Activated CD8-positive, alpha-beta memory T cell treated with anti-CD3 and anti-CD28 coated beads for 24 hours (primary cell): ENCODE results near the gene PRKN.
"Not testable (repeated sequence)": the region's sequence is repeated elsewhere in the genome, so short reads cannot be mapped to it uniquely, and the experiment has no call there.

Experiments used
- DNase-seq: peaks from one replicate; pipeline ENCODE4 v3.0.0-alpha.2; 2020

PRKN gene

GRCh38 chr6:161880056-161880455, 847.5 kb downstream of the PRKN start:
- DNase-seq: no peak

GRCh38 chr6:161876231-161876630, 851.3 kb downstream of the PRKN start:
- DNase-seq: no peak

- no peak for DNase-seq
Measured at GRCh38 chr6:161870236-161870901, 857.2 kb downstream of the PRKN start.

GRCh38 chr6:161869491-161869890, 858.1 kb downstream of the PRKN start:
- DNase-seq: no peak

GRCh38 chr6:161866570-161866969, 861.0 kb downstream of the PRKN start:
- DNase-seq: no peak

- not testable (repeated sequence) for DNase-seq
Measured at GRCh38 chr6:161861061-161861460, 866.5 kb downstream of the PRKN start.

GRCh38 chr6:161853657-161854056, 873.9 kb downstream of the PRKN start:
- no peak for DNase-seq

GRCh38 chr6:161851486-161851885, 876.1 kb downstream of the PRKN start:
- not testable (repeated sequence) for DNase-seq

- DNase-seq: no peak
Measured at GRCh38 chr6:161850562-161850961, 877.0 kb downstream of the PRKN start.

GRCh38 chr6:161847628-161848027, 879.9 kb downstream of the PRKN start:
- DNase-seq: no peak

GRCh38 chr6:161844804-161845203, 882.8 kb downstream of the PRKN start:
- no peak for DNase-seq

GRCh38 chr6:161843066-161843465, 884.5 kb downstream of the PRKN start:
- no peak for DNase-seq

- DNase-seq: no peak
Measured at GRCh38 chr6:161840380-161840779, 887.2 kb downstream of the PRKN start.

GRCh38 chr6:161838306-161839035, 889.1 kb downstream of the PRKN start:
- no peak for DNase-seq

- DNase-seq: no peak
Measured at GRCh38 chr6:161837854-161838253, 889.7 kb downstream of the PRKN start.

GRCh38 chr6:161837449-161837735, 890.2 kb downstream of the PRKN start:
- DNase-seq: no peak

GRCh38 chr6:161836643-161837448, 890.7 kb downstream of the PRKN start:
- DNase-seq: no peak

- DNase-seq: no peak
Measured at GRCh38 chr6:161835500-161836215, 891.9 kb downstream of the PRKN start.

GRCh38 chr6:161834426-161834825, 893.1 kb downstream of the PRKN start:
- no peak for DNase-seq

- no peak for DNase-seq
Measured at GRCh38 chr6:161833099-161833860, 894.3 kb downstream of the PRKN start.

- no peak for DNase-seq
Measured at GRCh38 chr6:161832622-161833021, 894.9 kb downstream of the PRKN start.

GRCh38 chr6:161830866-161831616, 896.5 kb downstream of the PRKN start:
- no peak for DNase-seq
